ENCODE measurements around the gene MARS1.

Gene MARS1

DNA sequence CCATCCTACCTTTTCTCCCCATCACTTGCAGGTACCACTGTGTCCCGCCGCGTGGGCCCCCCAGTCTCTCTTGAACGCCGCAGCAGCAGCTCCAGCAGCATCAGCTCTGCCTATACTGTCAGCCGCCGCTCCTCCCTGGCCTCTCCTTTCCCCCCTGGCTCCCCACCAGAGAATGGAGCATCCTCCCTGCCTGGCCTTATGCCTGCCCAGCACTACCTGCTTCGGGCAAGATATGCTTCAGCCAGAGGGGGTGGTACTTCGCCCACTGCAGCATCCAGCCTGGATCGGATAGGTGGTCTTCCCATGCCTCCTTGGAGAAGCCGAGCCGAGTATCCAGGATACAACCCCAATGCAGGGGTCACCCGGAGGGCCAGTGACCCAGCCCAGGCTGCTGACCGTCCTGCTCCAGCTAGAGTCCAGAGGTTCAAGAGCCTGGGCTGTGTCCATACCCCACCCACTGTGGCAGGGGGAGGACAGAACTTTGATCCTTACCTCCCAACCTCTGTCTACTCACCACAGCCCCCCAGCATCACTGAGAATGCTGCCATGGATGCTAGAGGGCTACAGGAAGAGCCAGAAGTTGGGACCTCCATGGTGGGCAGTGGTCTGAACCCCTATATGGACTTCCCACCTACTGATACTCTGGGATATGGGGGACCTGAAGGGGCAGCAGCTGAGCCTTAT is 17.4 kb upstream of the MARS1 start:
- intact Hi-C loops (cut with DNase I): no loop called here
- DNase-seq: peak in 2 of 10 donors; percentile 52 to 78

DNA sequence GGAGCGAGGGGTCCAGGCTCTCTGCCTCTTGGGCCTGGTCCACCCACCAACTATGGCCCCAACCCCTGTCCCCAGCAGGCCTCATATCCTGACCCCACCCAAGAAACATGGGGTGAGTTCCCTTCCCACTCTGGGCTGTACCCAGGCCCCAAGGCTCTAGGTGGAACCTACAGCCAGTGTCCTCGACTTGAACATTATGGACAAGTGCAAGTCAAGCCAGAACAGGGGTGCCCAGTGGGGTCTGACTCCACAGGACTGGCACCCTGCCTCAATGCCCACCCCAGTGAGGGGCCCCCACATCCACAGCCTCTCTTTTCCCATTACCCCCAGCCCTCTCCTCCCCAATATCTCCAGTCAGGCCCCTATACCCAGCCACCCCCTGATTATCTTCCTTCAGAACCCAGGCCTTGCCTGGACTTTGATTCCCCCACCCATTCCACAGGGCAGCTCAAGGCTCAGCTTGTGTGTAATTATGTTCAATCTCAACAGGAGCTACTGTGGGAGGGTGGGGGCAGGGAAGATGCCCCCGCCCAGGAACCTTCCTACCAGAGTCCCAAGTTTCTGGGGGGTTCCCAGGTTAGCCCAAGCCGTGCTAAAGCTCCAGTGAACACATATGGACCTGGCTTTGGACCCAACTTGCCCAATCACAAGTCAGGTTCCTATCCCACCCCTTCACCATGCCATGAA is 16.8 kb upstream of the MARS1 start:
- intact Hi-C loops (cut with DNase I): no loop called here
- peak in 2 of 10 donors; percentile 19 to 24 for DNase-seq

DNA sequence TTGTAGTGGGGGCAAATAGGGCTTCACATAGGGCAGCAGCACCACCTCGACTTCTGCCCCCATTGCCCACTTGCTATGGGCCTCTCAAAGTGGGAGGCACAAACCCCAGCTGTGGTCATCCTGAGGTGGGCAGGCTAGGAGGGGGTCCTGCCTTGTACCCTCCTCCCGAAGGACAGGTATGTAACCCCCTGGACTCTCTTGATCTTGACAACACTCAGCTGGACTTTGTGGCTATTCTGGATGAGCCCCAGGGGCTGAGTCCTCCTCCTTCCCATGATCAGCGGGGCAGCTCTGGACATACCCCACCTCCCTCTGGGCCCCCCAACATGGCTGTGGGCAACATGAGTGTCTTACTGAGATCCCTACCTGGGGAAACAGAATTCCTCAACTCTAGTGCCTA is 16.2 kb upstream of the MARS1 start:
- intact Hi-C loops (cut with DNase I): no loop called here
- DNase-seq: peak in 2 of 10 donors; percentile 41 to 42

- peak in 1 of 10 donors; percentile 17 for DNase-seq
- intact Hi-C loops (cut with DNase I): no loop called here
Observed at GRCh38 chr12:57472391-57472790, 15.5 kb upstream of the MARS1 start.

GRCh38 chr12:57473392-57473791 is 14.5 kb upstream of the MARS1 start:
- intact Hi-C loops (cut with DNase I): no loop called here
- peak in 1 of 10 donors; percentile 11 for DNase-seq

GRCh38 chr12:57473886-57474285 is 14.0 kb upstream of the MARS1 start:
- intact Hi-C loops (cut with DNase I): no loop called here
- peak in 2 of 10 donors; percentile 8 to 59 for DNase-seq

- intact Hi-C loops (cut with DNase I): no loop called here
- DNase-seq: peak in 2 of 10 donors; percentile 55 to 60
Observed at GRCh38 chr12:57474430-57474829, 13.4 kb upstream of the MARS1 start.

GRCh38 chr12:57474862-57475261 is 13.0 kb upstream of the MARS1 start:
- intact Hi-C loops (cut with DNase I): no loop called here
- peak in 2 of 10 donors; percentile 53 to 66 for DNase-seq

GRCh38 chr12:57475271-57476161 is 12.4 kb upstream of the MARS1 start:
- DNase-seq: peak in 3 of 10 donors; percentile 34 to 89 (median 77)

GRCh38 chr12:57476162-57476992 is 11.5 kb upstream of the MARS1 start:
- DNase-seq: peak in 2 of 10 donors; percentile 65 to 80
- intact Hi-C loops (cut with DNase I): no loop called here

More at GRCh38 chr12:57475271-57476161, 12.4 kb upstream of the MARS1 start:
- intact Hi-C loops (cut with DNase I): no loop called here

GRCh38 chr12:57476993-57477709 is 10.7 kb upstream of the MARS1 start:
- intact Hi-C loops (cut with DNase I): no loop called here
- peak in 2 of 10 donors; percentile 53 to 75 for DNase-seq

DNA sequence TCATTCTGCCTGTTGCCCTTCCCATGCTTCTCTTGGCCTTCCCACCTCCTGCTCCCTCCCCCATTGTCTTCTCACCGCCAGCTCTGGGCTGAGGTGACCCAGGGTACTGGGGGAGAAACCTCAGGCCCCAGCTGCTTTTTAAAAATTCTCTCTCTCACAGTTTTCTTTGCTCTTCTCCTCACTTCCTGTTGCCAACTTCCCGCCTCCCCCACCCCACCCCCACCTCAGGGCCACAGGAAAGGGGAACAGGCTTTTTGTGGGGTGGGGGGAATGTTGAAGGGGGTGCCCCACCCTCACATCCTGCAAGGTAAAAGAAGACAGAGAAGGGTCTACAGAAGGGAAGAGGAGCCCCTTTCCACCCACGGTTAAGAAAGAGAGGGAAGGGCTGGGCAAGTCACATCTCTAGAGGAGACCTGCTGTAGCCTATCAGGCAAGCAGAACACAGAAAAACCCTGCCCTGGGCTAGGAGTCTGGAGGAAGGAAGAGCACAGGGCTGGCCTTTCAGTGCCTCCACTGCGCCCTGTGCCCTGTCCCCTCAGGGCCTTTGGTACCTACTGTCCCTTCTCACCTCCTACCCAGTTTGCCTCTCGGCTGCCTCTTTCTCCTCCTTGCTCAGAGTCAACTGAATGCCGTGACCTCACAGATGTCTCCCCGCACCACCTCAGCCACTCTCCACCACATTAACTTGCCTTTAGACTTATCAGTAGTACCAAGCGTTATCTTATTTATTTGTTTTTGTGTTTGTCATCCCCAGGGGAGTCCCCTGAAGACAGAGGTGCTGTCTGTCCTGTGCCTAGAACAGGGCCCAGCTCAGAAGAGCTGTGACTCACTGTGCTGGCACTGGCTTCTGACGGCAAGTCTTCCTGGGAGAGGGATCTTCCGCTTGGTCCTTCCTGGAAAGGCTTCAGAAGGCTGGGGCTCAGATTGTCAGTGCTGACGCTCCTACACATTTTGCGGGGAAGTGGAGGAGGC is 9.9 kb upstream of the MARS1 start:
- intact Hi-C loops (cut with DNase I): no loop called here
- DNase-seq: peak in 2 of 10 donors; percentile 72 to 91

- intact Hi-C loops (cut with DNase I): no loop called here
- DNase-seq: peak in 1 of 10 donors; percentile 63
Observed at GRCh38 chr12:57479043-57479375, 8.9 kb upstream of the MARS1 start.

- DNase-seq: peak in 2 of 10 donors; percentile 54 to 70
- intact Hi-C loops (cut with DNase I): no loop called here
Observed at GRCh38 chr12:57479376-57480115, 8.3 kb upstream of the MARS1 start, which contains the start of gene ARHGAP9. TSS of gene ARHGAP9 (minus strand) at chr12:57479866. CDS start at chr12:57479406, 460 bp downstream.

DNA sequence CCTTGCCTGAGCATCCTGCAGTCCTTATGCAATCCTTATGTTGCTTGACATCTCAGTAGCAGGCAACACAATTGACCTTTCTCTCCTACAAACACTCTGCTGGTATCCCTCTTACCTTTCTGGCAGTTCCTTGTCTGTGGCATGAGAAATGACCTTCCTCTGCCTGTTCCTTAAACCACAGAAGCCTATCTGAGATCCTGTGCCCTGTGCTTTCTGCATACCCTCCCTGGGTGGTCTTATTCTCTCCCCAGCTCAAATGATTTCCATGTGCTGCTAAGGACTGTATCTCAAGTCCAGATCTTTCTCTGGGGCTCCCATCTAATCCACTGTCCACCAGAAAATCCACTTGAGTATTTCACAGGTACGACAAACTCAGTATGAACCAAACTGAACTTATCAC is 6.2 kb upstream of the MARS1 start:
- intact Hi-C loops (cut with DNase I): no loop called here
- no peak for DNase-seq

GRCh38 chr12:57483466-57483865 is 4.4 kb upstream of the MARS1 start:
- intact Hi-C loops (cut with DNase I): no loop called here
- DNase-seq: peak in 1 of 10 donors; percentile 6

DNA sequence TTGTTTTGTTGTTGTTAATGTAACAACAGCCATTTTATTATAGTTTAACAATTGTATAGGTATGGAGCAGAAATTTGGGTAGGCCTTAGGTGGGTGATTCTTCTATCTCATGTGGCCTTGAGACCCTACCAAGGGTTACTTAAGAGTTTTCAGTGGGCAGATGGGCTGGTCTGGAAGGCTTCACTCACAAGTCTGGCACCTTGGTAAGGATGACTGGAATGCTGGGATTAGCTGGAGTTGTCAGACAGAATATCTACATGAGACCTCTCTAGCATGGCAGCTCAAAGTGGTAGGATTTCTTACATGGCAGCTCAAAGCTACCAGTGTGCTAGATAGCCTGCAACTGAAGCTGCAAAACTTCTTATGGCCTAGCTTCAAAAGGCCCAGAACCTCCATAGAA is 2.2 kb upstream of the MARS1 start:
- DNase-seq: no peak
- intact Hi-C loops (cut with DNase I): no loop called here
